ENCODE data around the gene TBC1D8.

Gene TBC1D8

DNA sequence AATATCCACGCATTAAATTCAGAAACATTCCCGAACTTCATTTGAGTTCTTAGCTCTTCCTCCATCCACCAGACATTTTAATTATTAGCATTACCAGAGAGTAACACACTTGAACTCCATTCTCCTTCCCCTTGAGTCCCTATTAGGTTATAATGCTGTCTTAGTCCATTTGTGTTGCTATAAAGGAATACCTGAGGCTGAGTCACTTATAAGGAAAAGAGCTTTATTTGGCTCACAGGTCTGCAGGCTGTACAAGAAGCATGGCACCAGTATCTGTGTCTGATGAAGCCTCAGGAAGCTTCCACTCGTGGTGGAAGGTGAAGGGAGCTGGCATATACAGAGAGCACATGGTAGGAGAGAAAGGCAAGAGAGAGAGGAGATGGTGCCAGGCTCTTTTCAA is 25.4 kb downstream of the TBC1D8 start:
- H3K27ac ChIP-seq (replicated peaks): no peak overlapping the region
- H3K27me3 ChIP-seq (ENCODE audit: insufficient read depth, poor library complexity, severe bottlenecking): no peaks in the 10 kb centered on the region
- no peak overlapping the region for H3K4me3 ChIP-seq (replicated peaks; ENCODE audit: insufficient read depth, low read length)
- no peak for DNase-seq (ENCODE audit: low read depth in 1 of 2, low spot score in 1 of 2)
- TF ChIP-seq POLR2AphosphoS5 (IDR thresholded peaks at IDR 0.05; ENCODE audit: low read depth) (no peak), SPI1 (IDR thresholded peaks at IDR 0.05; ENCODE audit: borderline replicate concordance, low read depth) (no peak), GABPA (IDR thresholded peaks at IDR 0.05; ENCODE audit: low read depth) (no peak)
- TF ChIP-seq, protein P1, sequence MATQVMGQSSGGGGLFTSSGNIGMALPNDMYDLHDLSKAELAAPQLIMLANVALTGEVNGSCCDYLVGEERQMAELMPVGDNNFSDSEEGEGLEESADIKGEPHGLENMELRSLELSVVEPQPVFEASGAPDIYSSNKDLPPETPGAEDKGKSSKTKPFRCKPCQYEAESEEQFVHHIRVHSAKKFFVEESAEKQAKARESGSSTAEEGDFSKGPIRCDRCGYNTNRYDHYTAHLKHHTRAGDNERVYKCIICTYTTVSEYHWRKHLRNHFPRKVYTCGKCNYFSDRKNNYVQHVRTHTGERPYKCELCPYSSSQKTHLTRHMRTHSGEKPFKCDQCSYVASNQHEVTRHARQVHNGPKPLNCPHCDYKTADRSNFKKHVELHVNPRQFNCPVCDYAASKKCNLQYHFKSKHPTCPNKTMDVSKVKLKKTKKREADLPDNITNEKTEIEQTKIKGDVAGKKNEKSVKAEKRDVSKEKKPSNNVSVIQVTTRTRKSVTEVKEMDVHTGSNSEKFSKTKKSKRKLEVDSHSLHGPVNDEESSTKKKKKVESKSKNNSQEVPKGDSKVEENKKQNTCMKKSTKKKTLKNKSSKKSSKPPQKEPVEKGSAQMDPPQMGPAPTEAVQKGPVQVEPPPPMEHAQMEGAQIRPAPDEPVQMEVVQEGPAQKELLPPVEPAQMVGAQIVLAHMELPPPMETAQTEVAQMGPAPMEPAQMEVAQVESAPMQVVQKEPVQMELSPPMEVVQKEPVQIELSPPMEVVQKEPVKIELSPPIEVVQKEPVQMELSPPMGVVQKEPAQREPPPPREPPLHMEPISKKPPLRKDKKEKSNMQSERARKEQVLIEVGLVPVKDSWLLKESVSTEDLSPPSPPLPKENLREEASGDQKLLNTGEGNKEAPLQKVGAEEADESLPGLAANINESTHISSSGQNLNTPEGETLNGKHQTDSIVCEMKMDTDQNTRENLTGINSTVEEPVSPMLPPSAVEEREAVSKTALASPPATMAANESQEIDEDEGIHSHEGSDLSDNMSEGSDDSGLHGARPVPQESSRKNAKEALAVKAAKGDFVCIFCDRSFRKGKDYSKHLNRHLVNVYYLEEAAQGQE (IDR thresholded peaks at IDR 0.05; ENCODE audit: insufficient replicate concordance, low read depth): no peak
- TF ChIP-seq, protein P2, sequence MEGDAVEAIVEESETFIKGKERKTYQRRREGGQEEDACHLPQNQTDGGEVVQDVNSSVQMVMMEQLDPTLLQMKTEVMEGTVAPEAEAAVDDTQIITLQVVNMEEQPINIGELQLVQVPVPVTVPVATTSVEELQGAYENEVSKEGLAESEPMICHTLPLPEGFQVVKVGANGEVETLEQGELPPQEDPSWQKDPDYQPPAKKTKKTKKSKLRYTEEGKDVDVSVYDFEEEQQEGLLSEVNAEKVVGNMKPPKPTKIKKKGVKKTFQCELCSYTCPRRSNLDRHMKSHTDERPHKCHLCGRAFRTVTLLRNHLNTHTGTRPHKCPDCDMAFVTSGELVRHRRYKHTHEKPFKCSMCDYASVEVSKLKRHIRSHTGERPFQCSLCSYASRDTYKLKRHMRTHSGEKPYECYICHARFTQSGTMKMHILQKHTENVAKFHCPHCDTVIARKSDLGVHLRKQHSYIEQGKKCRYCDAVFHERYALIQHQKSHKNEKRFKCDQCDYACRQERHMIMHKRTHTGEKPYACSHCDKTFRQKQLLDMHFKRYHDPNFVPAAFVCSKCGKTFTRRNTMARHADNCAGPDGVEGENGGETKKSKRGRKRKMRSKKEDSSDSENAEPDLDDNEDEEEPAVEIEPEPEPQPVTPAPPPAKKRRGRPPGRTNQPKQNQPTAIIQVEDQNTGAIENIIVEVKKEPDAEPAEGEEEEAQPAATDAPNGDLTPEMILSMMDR (IDR thresholded peaks at IDR 0.05; ENCODE audit: insufficient read depth, low read length): no peak

DNA sequence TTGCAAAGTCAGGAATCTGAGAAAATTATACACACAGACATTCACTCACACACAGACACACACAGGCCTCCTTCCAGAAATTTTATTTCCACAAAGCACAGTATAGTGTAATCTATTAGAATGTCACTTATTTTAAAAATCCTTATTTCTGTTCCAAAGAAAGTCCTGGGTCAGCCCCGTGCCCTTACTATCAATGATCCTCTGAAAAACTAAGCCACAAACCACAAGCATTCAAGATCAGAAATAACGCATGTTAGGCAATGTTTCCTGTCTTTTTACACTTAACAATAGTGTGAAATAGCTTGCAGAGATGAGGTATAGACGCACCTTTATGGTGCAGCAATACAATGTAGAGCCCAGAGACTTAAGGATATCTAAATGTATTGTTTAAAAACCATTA is 25.8 kb downstream of the TBC1D8 start:
- Histone ChIP-seq H3K27me3 (ENCODE audit: insufficient read depth, poor library complexity, severe bottlenecking) (no peaks in the 10 kb centered on the region), H3K4me3 (replicated peaks; ENCODE audit: insufficient read depth, low read length) (no peak overlapping the region), H3K27ac (replicated peaks) (no peak overlapping the region)
- peak in 1 of 2 experiments; percentile 49 for DNase-seq (ENCODE audit: low read depth in 1 of 2, low spot score in 1 of 2)
- no peak for TF ChIP-seq POLR2AphosphoS5 (IDR thresholded peaks at IDR 0.05; ENCODE audit: low read depth)
- TF ChIP-seq, protein P2 (IDR thresholded peaks at IDR 0.05; ENCODE audit: insufficient read depth, low read length): no peak
- TF ChIP-seq SPI1 (IDR thresholded peaks at IDR 0.05; ENCODE audit: borderline replicate concordance, low read depth): no peak
- no peak for TF ChIP-seq GABPA (IDR thresholded peaks at IDR 0.05; ENCODE audit: low read depth)
- TF ChIP-seq, protein P1 (IDR thresholded peaks at IDR 0.05; ENCODE audit: insufficient replicate concordance, low read depth): no peak

DNA sequence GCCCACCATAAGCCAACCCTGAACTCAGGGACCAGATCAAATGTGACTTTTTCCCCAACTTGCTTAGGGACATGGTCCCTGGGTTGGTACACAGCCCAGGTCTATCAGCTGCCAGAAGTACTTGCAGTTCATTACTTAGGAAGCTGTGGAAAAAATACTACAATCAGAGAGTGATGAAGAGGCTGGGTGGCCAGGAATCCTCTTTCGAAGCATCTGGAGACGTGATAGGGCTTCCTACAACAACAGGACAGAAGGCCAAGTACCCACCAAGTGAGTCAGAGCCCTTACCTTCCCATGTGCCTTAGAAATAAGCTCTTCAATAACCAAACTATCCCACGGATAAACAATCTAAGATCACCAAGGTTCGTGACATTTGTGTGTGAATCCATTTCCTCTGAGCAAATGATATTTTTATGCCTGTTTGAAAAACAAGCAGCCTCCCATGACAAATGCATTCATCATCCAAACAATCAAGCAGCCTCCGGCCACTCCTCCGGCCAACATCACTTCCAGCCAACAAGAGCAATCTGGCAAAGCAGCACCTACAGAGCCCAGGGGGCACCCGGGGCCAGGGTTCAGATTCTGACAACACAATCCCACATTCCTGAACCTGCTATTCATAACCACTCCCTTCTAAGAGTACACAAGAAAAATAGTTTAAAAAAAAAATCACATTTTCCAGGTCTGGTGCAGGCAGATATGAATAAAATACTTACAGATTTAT is 26.4 kb downstream of the TBC1D8 start:
- Histone ChIP-seq H3K27ac (replicated peaks) (no peak overlapping the region), H3K4me3 (replicated peaks; ENCODE audit: insufficient read depth, low read length) (no peak overlapping the region), H3K27me3 (ENCODE audit: insufficient read depth, poor library complexity, severe bottlenecking) (no peaks in the 10 kb centered on the region)
- no peak for DNase-seq (ENCODE audit: low read depth in 1 of 2, low spot score in 1 of 2)
- TF ChIP-seq SPI1 (IDR thresholded peaks at IDR 0.05; ENCODE audit: borderline replicate concordance, low read depth) (no peak), GABPA (IDR thresholded peaks at IDR 0.05; ENCODE audit: low read depth) (no peak), POLR2AphosphoS5 (IDR thresholded peaks at IDR 0.05; ENCODE audit: low read depth) (no peak)
- TF ChIP-seq, protein P2 (IDR thresholded peaks at IDR 0.05; ENCODE audit: insufficient read depth, low read length): no peak
- TF ChIP-seq, protein P1 (IDR thresholded peaks at IDR 0.05; ENCODE audit: insufficient replicate concordance, low read depth): no peak

Data from HL-60 (cell line).